Measurements from ENCODE around the gene PEPD. TPM values are rescaled to one million over a fixed set of nuclear protein-coding genes. Genes with fewer than 3 reads are reported as not detected.

Gene PEPD
- total and polyA plus RNA-seq, 2 donors (not counting 3 experiments of a cell fraction or from before 2014, with no cell fraction given): 73.7 to 126 TPM

- Histone ChIP-seq H3K4me3 (replicated peaks in 1 of 3; ENCODE audit: insufficient read depth in 1 of 3, low read depth in 1 of 3, low read length in 3 of 3) (no peak overlapping the region), H3K27me3 (ENCODE audit: control insufficient read depth in 2 of 2, insufficient read depth in 2 of 2, low read length in 2 of 2) (no peaks in the 10 kb centered on the region), H3K27ac (ENCODE audit: insufficient read depth, low read depth, low read length) (no peak overlapping the region), H3K9me1 (replicated peaks; ENCODE audit: control insufficient read depth, extremely low read depth, insufficient read depth, low read length) (no peaks in the 10 kb centered on the region), H3K36me3 (ENCODE audit: control insufficient read depth in 2 of 2, extremely low read depth in 1 of 2, insufficient read depth in 2 of 2, low read length in 2 of 2) (peaks cover 0 to 13% of the 10 kb centered on the region in 2 experiments), H2AFZ (ENCODE audit: low read depth, low read length) (no peak overlapping the region), H3K9ac (replicated peaks; ENCODE audit: extremely low read depth, insufficient read depth, low read length) (no peak overlapping the region), H4K20me1 (replicated peaks; ENCODE audit: control insufficient read depth, extremely low read depth, insufficient read depth, low read length) (no peaks in the 10 kb centered on the region), H3K4me1 (ENCODE audit: control insufficient read depth, extremely low read depth, insufficient read depth, low read length) (no peaks in the 10 kb centered on the region), H3K4me2 (ENCODE audit: insufficient read depth, low read length) (no peak overlapping the region), H3K9me3 (replicated peaks; ENCODE audit: control insufficient read depth, insufficient read depth, low read length) (no peaks in the 10 kb centered on the region), H3K79me2 (ENCODE audit: control insufficient read depth, insufficient read depth, low read length) (no peaks in the 10 kb centered on the region)
- no peak for FAIRE-seq
- intact Hi-C loops (cut with micrococcal nuclease) (no loop called here), dilution Hi-C loops (cut with MboI; ENCODE audit: extremely low pct_ligation_motif_present, low sequenced_read_pairs) (no loop called here)
- ChIA-PET POLR2A (no interaction called here), CTCF (no interaction called here)
- BruUV-seq (replicated peaks): no TSS peak
- no peak for TF ChIP-seq POLR2AphosphoS5 (IDR thresholded peaks at IDR 0.05; ENCODE audit: insufficient read depth, low read depth, low read length)
- TF ChIP-seq MYC (IDR thresholded peaks at IDR 0.05; ENCODE audit: low read depth, low read length): no peak
- TF ChIP-seq JUN (IDR thresholded peaks at IDR 0.05; ENCODE audit: borderline replicate concordance, insufficient read depth, insufficient read length, low read depth): no peak
- no peak for TF ChIP-seq GATA2 (IDR thresholded peaks at IDR 0.05; ENCODE audit: insufficient read depth, insufficient read length, low read depth, low read length)
- TF ChIP-seq FOS (IDR thresholded peaks at IDR 0.05; ENCODE audit: borderline replicate concordance, insufficient read depth, low read length): no peak
- no peak for TF ChIP-seq POLR2A (IDR thresholded peaks at IDR 0.05; ENCODE audit: low read depth, low read length)
- no peak for TF ChIP-seq CTCF (IDR thresholded peaks at IDR 0.05; ENCODE audit: extremely low read depth in 1 of 2, insufficient read depth in 1 of 2, low read depth in 1 of 2, low read length in 2 of 2)
- no peak for DNase-seq (ENCODE audit: low read depth, low spot score)
These were observed 19.8 kb downstream of the PEPD start for GRCh38 chr19:33501693-33502356.
